H1 (cell line): Measurements from ENCODE around the gene IL1RL1. TPM values are rescaled to one million over a fixed set of nuclear protein-coding genes. Genes with fewer than 3 reads are reported as not detected.

Experiments
- CTCF ChIA-PET: fragments of 300-600 bp; sonication (Branson Sonifier 250); formaldehyde crosslinking; loops from one replicate; lab custom pipeline; 2021; ENCODE audit not compliant: partially characterized antibody; lab: Charles Lee
- POLR2A ChIA-PET: fragments of 300-600 bp; sonication (Branson Sonifier 250); formaldehyde crosslinking; loops from one replicate; lab custom pipeline; 2021; ENCODE audit warnings: inconsistent platforms; ENCODE audit not compliant: partially characterized antibody; lab: Charles Lee
- DNase-seq, 2 experiments: peaks; one replicate each; pipeline versions ENCODE4 v3.0.0 to v3.0.0-alpha.2; 2010 to 2022; ENCODE audit warnings: low spot score in 2 of 2, low read depth in 1 of 2, mixed read lengths in 1 of 2
- FAIRE-seq: peaks from 2 replicates; lab custom pipeline; 2011; peaks lifted over from hg19 to GRCh38; lab: Jason Lieb, UNC
- H2AFZ ChIP-seq: 2 replicates; pipeline ENCODE4 v1.8.1; 2012; ENCODE audit warnings: low read length, inconsistent platforms
- H2AK5ac ChIP-seq: 2 replicates; pipeline ENCODE4 v1.6.1; 2013; ENCODE audit warnings: low read depth, low read length
- H2BK120ac ChIP-seq: replicated peaks from 2 replicates; pipeline ENCODE3; 2013; ENCODE audit warnings: low read depth, low read length, inconsistent platforms
- H2BK12ac ChIP-seq: 2 replicates; pipeline ENCODE4 v1.6.1; 2013; ENCODE audit warnings: low read depth, low read length
- H2BK15ac ChIP-seq: 2 replicates; pipeline ENCODE4 v1.6.1; 2013; ENCODE audit warnings: low read length
- H2BK20ac ChIP-seq: 2 replicates; pipeline ENCODE4 v1.6.1; 2013; ENCODE audit warnings: low read length
- H2BK5ac ChIP-seq: 2 replicates; pipeline ENCODE4 v1.6.1; 2013; ENCODE audit warnings: low read depth, low read length
- H3K14ac ChIP-seq: 2 replicates; pipeline ENCODE4 v1.6.1; 2013; ENCODE audit warnings: inconsistent platforms; ENCODE audit not compliant: insufficient read length
- H3K18ac ChIP-seq: 2 replicates; pipeline ENCODE4 v1.6.1; 2013; ENCODE audit warnings: low read length; ENCODE audit errors: extremely low read depth
- H3K23ac ChIP-seq: 2 replicates; pipeline ENCODE4 v1.6.1; 2013; ENCODE audit warnings: inconsistent platforms; ENCODE audit not compliant: insufficient read length
- H3K23me2 ChIP-seq: 2 replicates; pipeline ENCODE4 v1.6.1; 2013; ENCODE audit warnings: low read depth, low read length
- H3K27ac ChIP-seq: 2 replicates; pipeline ENCODE4 v1.6.1; 2011; ENCODE audit warnings: low read depth, low read length, inconsistent platforms
- H3K27me3 ChIP-seq, 4 experiments: replicated peaks in 1 of 4; 1 replicate in 1 of 4; 2 replicates in 3 of 4; pipeline versions ENCODE4 v1.6.1 to v1.8.1; 2011 to 2013; ENCODE audit warnings: low read length in 3 of 4, mild to moderate bottlenecking in 3 of 4, inconsistent platforms in 2 of 4, mixed read lengths in 2 of 4, moderate library complexity in 1 of 4; ENCODE audit not compliant: control insufficient read depth in 3 of 4, insufficient read depth in 3 of 4; ENCODE audit errors: extremely low read depth in 1 of 4
- H3K36me3 ChIP-seq, 4 experiments: 2 replicates each; pipeline versions ENCODE4 v1.6.1 to v1.8.1; 2011 to 2013; ENCODE audit warnings: mild to moderate bottlenecking in 4 of 4, low read length in 3 of 4, moderate library complexity in 2 of 4, control low read depth in 1 of 4, inconsistent platforms in 1 of 4; ENCODE audit not compliant: insufficient read depth in 4 of 4, control insufficient read depth in 2 of 4
- H3K4ac ChIP-seq: replicated peaks from 2 replicates; pipeline ENCODE3; 2013; ENCODE audit warnings: low read length, low read depth, mixed read lengths, inconsistent platforms; ENCODE audit not compliant: insufficient read length
- H3K4me1 ChIP-seq, 4 experiments: replicated peaks in 1 of 4; 1 replicate in 1 of 4; 2 replicates in 3 of 4; pipeline versions ENCODE4 v1.6.1 to v1.8.1; 2011 to 2013; ENCODE audit warnings: low read length in 3 of 4, inconsistent platforms in 2 of 4, mixed read lengths in 1 of 4; ENCODE audit not compliant: insufficient read depth in 4 of 4, control insufficient read depth in 3 of 4
- H3K4me2 ChIP-seq, 2 experiments: 2 replicates each; pipeline versions ENCODE4 v1.6.1 to v1.8.1; 2011 to 2013; ENCODE audit warnings: low read depth in 2 of 2, low read length in 2 of 2, control low read depth in 1 of 2, inconsistent platforms in 1 of 2, mild to moderate bottlenecking in 1 of 2; ENCODE audit not compliant: insufficient read depth in 1 of 2
- H3K4me3 ChIP-seq, 4 experiments: fragments of 200-600, 300-600 bp in 1 of 4; sonication (generic), shearing (Covaris generic), sonication (Bioruptor Twin) in 1 of 4; 2 replicates each; pipeline versions ENCODE4 v1.5.1 to v1.8.1; 2011 to 2016; ENCODE audit warnings: low read length in 4 of 4, low read depth in 3 of 4, control low read depth in 2 of 4, inconsistent platforms in 2 of 4, mild to moderate bottlenecking in 2 of 4, mixed read lengths in 1 of 4, moderate library complexity in 1 of 4; ENCODE audit not compliant: insufficient read depth in 2 of 4; ENCODE audit errors: extremely low read depth in 1 of 4
- H3K56ac ChIP-seq: replicated peaks from 2 replicates; pipeline ENCODE3; 2013; ENCODE audit warnings: low read depth, mild to moderate bottlenecking, mixed read lengths, low read length, inconsistent platforms; ENCODE audit not compliant: insufficient read length
- H3K79me1 ChIP-seq: 2 replicates; pipeline ENCODE4 v1.6.1; 2013; ENCODE audit warnings: low read depth, low read length, control low read depth
- H3K79me2 ChIP-seq, 2 experiments: 2 replicates each; pipeline versions ENCODE4 v1.6.1 to v1.8.1; 2012 to 2013; ENCODE audit warnings: low read length in 2 of 2, mild to moderate bottlenecking in 2 of 2, inconsistent platforms in 1 of 2; ENCODE audit not compliant: insufficient read depth in 2 of 2, control insufficient read depth in 1 of 2
- H3K9ac ChIP-seq, 4 experiments: replicated peaks in 1 of 4; 1 replicate in 1 of 4; 2 replicates in 3 of 4; pipeline versions ENCODE4 v1.6.1 to v1.8.1; 2011 to 2013; ENCODE audit warnings: low read depth in 3 of 4, low read length in 3 of 4, control low read depth in 2 of 4, mild to moderate bottlenecking in 2 of 4, moderate library complexity in 2 of 4, inconsistent platforms in 1 of 4; ENCODE audit errors: extremely low read depth in 1 of 4
- H3K9me3 ChIP-seq, 2 experiments: 2 replicates each; pipeline versions ENCODE4 v1.6.1 to v1.8.1; 2012 to 2013; ENCODE audit warnings: mild to moderate bottlenecking in 2 of 2, moderate library complexity in 2 of 2, control low read depth in 1 of 2, inconsistent platforms in 1 of 2, low read depth in 1 of 2, low read length in 1 of 2, mixed read lengths in 1 of 2; ENCODE audit not compliant: insufficient read depth in 2 of 2
- H4K20me1 ChIP-seq, 2 experiments: replicated peaks in 1 of 2; 2 replicates each; pipeline versions ENCODE3 to v1.8.1; 2011 to 2013; ENCODE audit warnings: inconsistent platforms in 2 of 2, low read length in 2 of 2, mild to moderate bottlenecking in 1 of 2; ENCODE audit not compliant: insufficient read depth in 2 of 2, control insufficient read depth in 1 of 2
- H4K5ac ChIP-seq: 2 replicates; pipeline ENCODE4 v1.6.1; 2013; ENCODE audit warnings: low read length, low read depth, mixed read lengths, inconsistent platforms; ENCODE audit not compliant: insufficient read length
- H4K8ac ChIP-seq: 2 replicates; pipeline ENCODE4 v1.8.0; 2013; ENCODE audit warnings: mild to moderate bottlenecking, moderate library complexity, low read length, inconsistent platforms; ENCODE audit not compliant: insufficient read depth; ENCODE audit errors: extremely low read depth
- H4K91ac ChIP-seq: replicated peaks from 2 replicates; pipeline ENCODE3; 2013; ENCODE audit warnings: low read length, mixed read lengths, inconsistent platforms; ENCODE audit not compliant: insufficient read length
- ASH2L ChIP-seq: fragments of 200-600, 300-600 bp; sonication (generic); IDR thresholded peaks from one replicate; pipeline ENCODE4 v1.7.1; 2017; ENCODE audit warnings: low read length
- ATF2 ChIP-seq: IDR thresholded peaks from 2 replicates; pipeline ENCODE4 v1.6.1; 2012; ENCODE audit warnings: low read length, inconsistent platforms
- CHD1 ChIP-seq: IDR thresholded peaks from 2 replicates; pipeline ENCODE4 v1.6.1; 2012; ENCODE audit warnings: low read depth, low read length, improper control_type of control experiment
- CHD2 ChIP-seq: IDR thresholded peaks from 2 replicates; pipeline ENCODE4 v1.6.1; 2012; ENCODE audit warnings: low read length, improper control_type of control experiment
- CTCF ChIP-seq, 3 experiments: IDR thresholded peaks; 1 replicate in 2 of 3; 2 replicates in 1 of 3; pipeline versions ENCODE4 v1.5.1 to v1.6.1; 2011; ENCODE audit warnings: low read length in 3 of 3, mild to moderate bottlenecking in 3 of 3, inconsistent platforms in 2 of 3, low read depth in 1 of 3, moderate library complexity in 1 of 3; ENCODE audit not compliant: insufficient read depth in 1 of 3; ENCODE audit errors: control extremely low read depth in 1 of 3
- JUND ChIP-seq: IDR thresholded peaks from 2 replicates; pipeline ENCODE4 v1.6.1; 2011; ENCODE audit warnings: mild to moderate bottlenecking, improper control_type of control experiment, low read length
- KDM5A ChIP-seq: fragments of 200-600 bp; IDR thresholded peaks from 2 replicates; pipeline ENCODE4 v1.7.1; 2012; ENCODE audit warnings: mild to moderate bottlenecking, low read length, inconsistent platforms, mixed read lengths
- SIN3A ChIP-seq, 2 experiments: IDR thresholded peaks in 1 of 2; conservative IDR thresholded peaks in 1 of 2; 2 replicates each; pipeline ENCODE4 v1.6.1; 2011 to 2012; ENCODE audit warnings: low read length in 2 of 2, improper control_type of control experiment in 1 of 2, low read depth in 1 of 2, mild to moderate bottlenecking in 1 of 2
- TAF1 ChIP-seq: IDR thresholded peaks from 2 replicates; pipeline ENCODE4 v1.6.1; 2011; ENCODE audit warnings: mild to moderate bottlenecking, low read depth, low read length
- TEAD4 ChIP-seq: IDR thresholded peaks from 2 replicates; pipeline ENCODE4 v1.6.1; 2012; ENCODE audit warnings: low read depth, low read length, inconsistent platforms, mixed read lengths
- WGBS, 2 experiments: shearing (Covaris generic) in 1 of 2; methylation state at CpG; one replicate each; pipeline versions ENCODE4 v1.1.6 to v1.1.7; 2013 to 2015; ENCODE audit warnings: low lambda C conversion rate in 2 of 2, mixed read lengths in 2 of 2, inconsistent platforms in 1 of 2, low coverage in 1 of 2, missing lambda C conversion rate in 1 of 2; ENCODE audit not compliant: insufficient replicate concordance in 2 of 2, insufficient coverage in 1 of 2, insufficient read length in 1 of 2; ENCODE audit errors: extremely low coverage in 1 of 2, missing lambda C conversion rate in 1 of 2; 5-methylcytosine and 5-hydroxymethylcytosine counted together
- polyA plus RNA-seq, 7 experiments: library from polyadenylated mRNA; depleted of rRNA in 3 of 7; stranded (reverse) in 5 of 7; unstranded in 2 of 7; fragments of >200 nt in 5 of 7; fragments of 200-250 nt in 2 of 7; gene quantifications; 1 replicate in 5 of 7; 2 replicates in 1 of 7; 4 replicates in 1 of 7; pipeline versions ENCODE4 v1.2.1 to v1.2.3, GENCODE V29; 2011 to 2013; ENCODE audit warnings: missing spikeins in 2 of 7, mixed read lengths in 2 of 7
- total RNA-seq: library from RNA; stranded (reverse); fragmentation: NEBNext Ultra II Directional; extraction: Animal tissue kit (Norgen Biotek cat#: 25700); gene quantifications from 2 replicates; pipeline ENCODE4 v1.2.1, GENCODE V29; 2021

IL1RL1 gene
- total and polyA plus RNA-seq, 2 of the 8 experiments (the other 6 are each of a cell fraction or from before 2014, with no cell fraction given): not detected

- no peak overlapping the region for H2AFZ ChIP-seq
- H3K36me3 ChIP-seq: no peaks in the 10 kb centered on the region
- no peak overlapping the region for H2BK15ac ChIP-seq
- FAIRE-seq (no peak), DNase-seq (no peak)
- H3K56ac ChIP-seq: no peak overlapping the region
- CTCF ChIA-PET: no interaction called here
- H3K23me2 ChIP-seq: no peaks in the 10 kb centered on the region
- H3K9me3 ChIP-seq: peaks cover 24 to 27% of the 10 kb centered on the region in 2 experiments
- H3K27me3 ChIP-seq: peaks cover 0 to 1% (median 0%) of the 10 kb centered on the region in 4 experiments; a peak in 1 of 7 replicates
- H2BK20ac ChIP-seq: no peak overlapping the region
- no peak overlapping the region for H3K9ac ChIP-seq
- H4K5ac ChIP-seq: no peak overlapping the region
- H3K27ac ChIP-seq: no peak overlapping the region
- H3K4me2 ChIP-seq: no peak overlapping the region
- H3K4me1 ChIP-seq: no peaks in the 10 kb centered on the region
- H3K79me1 ChIP-seq: no peaks in the 10 kb centered on the region
- no peak overlapping the region for H3K4ac ChIP-seq
- no peaks in the 10 kb centered on the region for H3K79me2 ChIP-seq
- no peak overlapping the region for H3K23ac ChIP-seq
- H4K20me1 ChIP-seq: no peaks in the 10 kb centered on the region
- H3K18ac ChIP-seq: no peak overlapping the region
- H3K14ac ChIP-seq: no peak overlapping the region
- no peak overlapping the region for H2BK120ac ChIP-seq
- 92% methylated on average over 6 of the region's 6 CpGs; no CpG with 5 or more reads in 1 of the 2 experiments for WGBS, 2 experiments
- no peak overlapping the region for H2BK12ac ChIP-seq
- H2AK5ac ChIP-seq: no peak overlapping the region
- no peak overlapping the region for H4K91ac ChIP-seq
- H2BK5ac ChIP-seq: no peak overlapping the region
- H3K4me3 ChIP-seq: no peak overlapping the region
- POLR2A ChIA-PET: no interaction called here
- H4K8ac ChIP-seq: no peak overlapping the region
- TF ChIP-seq JUND (no peak), TAF1 (no peak), SIN3A (conservative IDR thresholded peaks at IDR 0.05 in 1 of 2, IDR thresholded peaks at IDR 0.05 in 1 of 2; ENCODE audit: low read depth in 1 of 2, low read length in 2 of 2) (no peak), TEAD4 (no peak), CHD1 (no peak), ATF2 (no peak), ASH2L (no peak), CHD2 (no peak), CTCF (IDR thresholded peaks at IDR 0.05; ENCODE audit: control extremely low read depth in 1 of 3, insufficient read depth in 1 of 3, low read depth in 1 of 3, low read length in 3 of 3) (no peak), KDM5A (no peak)
Observed at GRCh38 chr2:102367331-102367971, 56.1 kb downstream of the IL1RL1 start.
